Activated T-helper 1 cell treated with anti-CD3 and anti-CD28 coated beads, Interleukin-12 subunit alpha, Interleukin-12 subunit beta, Interleukin-2, Interleukin-4 antibody, amounts not matched to agents 30 ng/mL and 10 ng/mL and 1 ng/mL, durations not matched to agents 14 hours and 24 hours and 36 hours (primary cell): ENCODE data around the gene PAPPA. TPM values are rescaled to one million over a fixed set of nuclear protein-coding genes. Genes with fewer than 3 reads are reported as not detected.

ENCODE experiments used
- DNase-seq: peaks from one replicate; pipeline ENCODE4 v3.0.0; 2021; ENCODE audit warnings: low spot score
- H3K27ac Mint-ChIP-seq: one replicate; pipeline ENCODE4 v1.8.0; 2021; ENCODE audit warnings: mild to moderate bottlenecking, mixed read lengths
- H3K27me3 Mint-ChIP-seq: one replicate; pipeline ENCODE4 v1.8.0; 2022; ENCODE audit warnings: mild to moderate bottlenecking, moderate library complexity, mixed read lengths; ENCODE audit not compliant: insufficient read depth
- H3K36me3 Mint-ChIP-seq: one replicate; pipeline ENCODE4 v1.8.0; 2021; ENCODE audit warnings: low read depth, mixed read lengths
- H3K4me1 Mint-ChIP-seq: one replicate; pipeline ENCODE4 v1.8.0; 2021; ENCODE audit warnings: low read depth, mixed read lengths
- H3K4me3 Mint-ChIP-seq: one replicate; pipeline ENCODE4 v1.8.0; 2021; ENCODE audit warnings: mild to moderate bottlenecking, moderate library complexity, mixed read lengths
- H3K9me3 Mint-ChIP-seq: one replicate; pipeline ENCODE4 v1.8.0; 2021; ENCODE audit warnings: mixed read lengths
- intact Hi-C: fragments of 100-400 bp; cut with micrococcal nuclease; formaldehyde crosslinking; loops from one replicate; pipeline ENCODE4 v1.15.1; 2024
- total RNA-seq: library from RNA; stranded (reverse); gene quantifications from 2 replicates; pipeline ENCODE4 v1.2.3, GENCODE V29; 2022

Gene PAPPA
- total RNA-seq, 1 donor from 2014 or later, result not detected

DNA sequence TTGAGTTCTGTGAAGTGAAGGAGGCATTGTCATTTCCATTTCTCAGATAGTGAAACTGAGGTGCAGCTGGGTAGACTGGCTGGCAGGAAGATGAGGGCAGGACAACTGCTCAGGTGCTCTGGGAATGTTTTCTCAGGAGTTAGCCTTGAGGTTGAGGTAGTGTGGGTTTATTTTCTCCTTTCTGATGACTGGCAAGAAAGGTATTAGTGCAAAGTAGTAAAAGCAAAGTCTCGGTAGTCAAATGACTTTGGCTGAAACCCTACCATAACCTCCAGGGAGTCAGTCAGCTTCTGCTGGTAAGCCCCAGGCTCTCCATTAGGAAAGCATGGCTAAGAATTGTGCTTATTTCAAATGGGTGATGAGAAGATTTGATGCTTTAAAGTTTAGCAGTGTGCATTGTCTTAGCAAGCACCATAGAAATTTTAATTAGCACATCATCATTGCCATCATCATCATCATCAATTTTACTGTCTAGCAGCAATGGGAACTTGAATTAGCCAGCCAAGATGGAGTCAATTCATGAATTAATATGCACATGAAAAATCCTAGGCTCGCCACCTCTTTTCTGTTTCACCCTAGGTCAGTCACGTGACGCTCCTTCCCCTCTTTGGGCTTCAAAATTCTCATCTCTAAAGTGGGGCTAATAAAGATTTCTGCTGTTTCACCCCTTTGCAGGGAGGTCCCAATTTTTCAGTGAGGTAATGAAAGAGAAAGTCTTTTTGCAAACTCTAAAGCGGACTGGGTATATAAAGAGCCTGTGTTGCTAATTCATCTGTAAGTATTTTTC lies 10.7 kb upstream of the PAPPA start:
- Mint-ChIP-seq H3K9me3 (no peaks in the 10 kb centered on the region), H3K27me3 (no peaks in the 10 kb centered on the region), H3K27ac (no peak overlapping the region), H3K36me3 (no peaks in the 10 kb centered on the region), H3K4me1 (no peaks in the 10 kb centered on the region), H3K4me3 (no peak overlapping the region)
- no peak for DNase-seq
- intact Hi-C loops, result no loop called here

- DNase-seq, result no peak
- Mint-ChIP-seq H3K4me3 (no peak overlapping the region), H3K4me1 (no peaks in the 10 kb centered on the region), H3K27me3 (no peaks in the 10 kb centered on the region), H3K36me3 (no peaks in the 10 kb centered on the region), H3K27ac (no peak overlapping the region), H3K9me3 (no peaks in the 10 kb centered on the region)
- intact Hi-C loops, result no loop called here
These were observed 9.6 kb upstream of the PAPPA start for GRCh38 chr9:116144038-116144437.

- Mint-ChIP-seq H3K36me3 (no peaks in the 10 kb centered on the region), H3K4me1 (no peaks in the 10 kb centered on the region), H3K9me3 (no peaks in the 10 kb centered on the region), H3K27me3 (no peaks in the 10 kb centered on the region), H3K27ac (no peak overlapping the region), H3K4me3 (no peak overlapping the region)
- DNase-seq, result no peak
- intact Hi-C loops, result no loop called here
These were observed 9.0 kb upstream of the PAPPA start for GRCh38 chr9:116144555-116144954.

DNA sequence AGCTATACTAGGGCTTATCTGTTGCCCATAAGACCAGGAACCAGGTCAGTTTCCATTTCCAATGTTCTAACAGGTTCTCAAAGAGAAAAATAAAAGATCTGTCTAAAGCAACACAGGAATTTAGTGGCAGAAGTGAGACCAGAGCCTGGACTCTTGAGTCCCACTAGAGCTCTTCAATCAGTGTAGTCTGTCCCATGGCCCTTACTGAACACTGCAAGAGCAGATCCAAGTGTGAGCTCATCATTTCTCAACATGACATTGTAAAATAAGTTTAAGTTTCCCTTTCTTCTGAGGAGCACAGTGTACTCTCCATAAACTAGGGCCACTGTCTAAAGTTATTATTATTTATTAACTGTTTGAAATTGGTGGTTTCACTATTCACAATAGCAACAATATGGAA lies 8.6 kb upstream of the PAPPA start:
- no peak for DNase-seq
- intact Hi-C loops, result loop anchor here (5.0 kb wide), 1 partner anchor 517 kb away; no protein-coding TSS in a partner anchor
- no peaks in the 10 kb centered on the region for H3K4me1 Mint-ChIP-seq
- H3K9me3 Mint-ChIP-seq, result no peaks in the 10 kb centered on the region
- no peaks in the 10 kb centered on the region for H3K27me3 Mint-ChIP-seq
- no peak overlapping the region for H3K4me3 Mint-ChIP-seq
- H3K27ac Mint-ChIP-seq, result no peak overlapping the region
- no peaks in the 10 kb centered on the region for H3K36me3 Mint-ChIP-seq

GRCh38 chr9:116147821-116148220 lies 5.8 kb upstream of the PAPPA start:
- DNase-seq, result no peak
- Mint-ChIP-seq H3K4me1 (no peaks in the 10 kb centered on the region), H3K4me3 (no peak overlapping the region), H3K9me3 (no peaks in the 10 kb centered on the region), H3K27me3 (peaks cover 22% of the 10 kb centered on the region), H3K36me3 (peaks cover under 1% of the 10 kb centered on the region), H3K27ac (no peak overlapping the region)
- intact Hi-C loops, result loop anchor here (5.0 kb wide), 1 partner anchor 514 kb away; no protein-coding TSS in a partner anchor

DNA sequence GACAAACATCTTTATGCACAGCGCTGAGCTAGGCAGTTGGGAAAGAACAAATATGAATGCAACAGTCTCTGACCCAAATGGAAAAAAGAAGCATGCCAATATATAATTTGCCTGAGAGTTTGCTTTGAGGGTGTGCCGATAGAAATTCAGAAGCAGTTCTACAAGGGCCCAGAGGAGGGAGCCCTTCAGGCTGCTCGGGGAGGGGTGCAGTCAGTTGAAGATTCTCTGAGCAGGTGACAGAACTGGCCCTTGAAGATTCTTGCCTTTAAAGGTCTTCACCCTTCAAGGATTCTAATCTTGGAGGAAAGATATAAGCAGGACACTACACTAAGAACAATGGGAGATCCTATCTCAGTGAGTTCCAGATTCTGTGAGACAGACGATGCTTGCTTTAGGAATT lies 3.7 kb upstream of the PAPPA start:
- Mint-ChIP-seq H3K27me3 (peaks cover 37% of the 10 kb centered on the region), H3K9me3 (no peaks in the 10 kb centered on the region), H3K4me3 (no peak overlapping the region), H3K36me3 (peaks cover 1% of the 10 kb centered on the region), H3K4me1 (no peaks in the 10 kb centered on the region), H3K27ac (no peak overlapping the region)
- intact Hi-C loops, result loop anchor here (5.0 kb wide), 1 partner anchor 512 kb away; no protein-coding TSS in a partner anchor
- DNase-seq, result no peak

- no peak for DNase-seq
- peaks cover 49% of the 10 kb centered on the region for H3K27me3 Mint-ChIP-seq
- peaks cover 1% of the 10 kb centered on the region for H3K36me3 Mint-ChIP-seq
- no peak overlapping the region for H3K27ac Mint-ChIP-seq
- no peaks in the 10 kb centered on the region for H3K9me3 Mint-ChIP-seq
- no peak overlapping the region for H3K4me3 Mint-ChIP-seq
- intact Hi-C loops, result no loop called here
- H3K4me1 Mint-ChIP-seq, result peaks cover 9% of the 10 kb centered on the region
These were observed 2.4 kb upstream of the PAPPA start for GRCh38 chr9:116151199-116151598.

DNA sequence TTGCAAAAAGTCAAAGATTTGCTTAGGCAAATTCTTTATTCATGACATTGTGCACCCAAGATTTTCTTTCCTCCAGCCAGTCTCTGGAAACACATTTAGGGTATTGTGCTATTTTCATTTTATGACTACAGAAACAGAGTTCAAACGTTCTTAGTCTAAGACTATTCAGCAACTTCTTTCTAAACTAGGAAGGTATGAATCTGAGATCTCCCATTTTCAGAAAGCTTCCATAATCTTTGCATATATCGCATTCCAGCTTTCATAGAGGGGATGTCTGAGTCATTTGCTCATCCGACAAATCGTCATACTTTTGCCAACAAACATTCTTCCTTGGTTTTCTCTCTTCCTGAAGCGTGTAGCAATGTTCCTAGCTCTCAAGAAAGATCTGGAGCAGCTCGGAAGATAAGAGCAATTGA lies 1.6 kb upstream of the PAPPA start:
- Mint-ChIP-seq H3K4me3 (no peak overlapping the region), H3K4me1 (peaks cover 9% of the 10 kb centered on the region), H3K9me3 (no peaks in the 10 kb centered on the region), H3K27me3 (peaks cover 57% of the 10 kb centered on the region), H3K27ac (no peak overlapping the region), H3K36me3 (peaks cover 1% of the 10 kb centered on the region)
- intact Hi-C loops, result no loop called here
- DNase-seq, result no peak

GRCh38 chr9:116152390-116152789 lies 1.2 kb upstream of the PAPPA start:
- peaks cover 9% of the 10 kb centered on the region for H3K4me1 Mint-ChIP-seq
- intact Hi-C loops, result no loop called here
- H3K9me3 Mint-ChIP-seq, result no peaks in the 10 kb centered on the region
- DNase-seq, result no peak
- no peak overlapping the region for H3K27ac Mint-ChIP-seq
- peaks cover 60% of the 10 kb centered on the region for H3K27me3 Mint-ChIP-seq
- H3K4me3 Mint-ChIP-seq, result no peak overlapping the region
- H3K36me3 Mint-ChIP-seq, result peaks cover 1% of the 10 kb centered on the region

- no peak overlapping the region for H3K27ac Mint-ChIP-seq
- H3K4me1 Mint-ChIP-seq, result peaks cover 9% of the 10 kb centered on the region
- H3K9me3 Mint-ChIP-seq, result no peaks in the 10 kb centered on the region
- no peak overlapping the region for H3K4me3 Mint-ChIP-seq
- intact Hi-C loops, result no loop called here
- H3K27me3 Mint-ChIP-seq, result peaks cover 65% of the 10 kb centered on the region
- peaks cover 1% of the 10 kb centered on the region for H3K36me3 Mint-ChIP-seq
- DNase-seq, result no peak
These were observed 438 bp upstream of the PAPPA start for GRCh38 chr9:116152941-116153764.

DNA sequence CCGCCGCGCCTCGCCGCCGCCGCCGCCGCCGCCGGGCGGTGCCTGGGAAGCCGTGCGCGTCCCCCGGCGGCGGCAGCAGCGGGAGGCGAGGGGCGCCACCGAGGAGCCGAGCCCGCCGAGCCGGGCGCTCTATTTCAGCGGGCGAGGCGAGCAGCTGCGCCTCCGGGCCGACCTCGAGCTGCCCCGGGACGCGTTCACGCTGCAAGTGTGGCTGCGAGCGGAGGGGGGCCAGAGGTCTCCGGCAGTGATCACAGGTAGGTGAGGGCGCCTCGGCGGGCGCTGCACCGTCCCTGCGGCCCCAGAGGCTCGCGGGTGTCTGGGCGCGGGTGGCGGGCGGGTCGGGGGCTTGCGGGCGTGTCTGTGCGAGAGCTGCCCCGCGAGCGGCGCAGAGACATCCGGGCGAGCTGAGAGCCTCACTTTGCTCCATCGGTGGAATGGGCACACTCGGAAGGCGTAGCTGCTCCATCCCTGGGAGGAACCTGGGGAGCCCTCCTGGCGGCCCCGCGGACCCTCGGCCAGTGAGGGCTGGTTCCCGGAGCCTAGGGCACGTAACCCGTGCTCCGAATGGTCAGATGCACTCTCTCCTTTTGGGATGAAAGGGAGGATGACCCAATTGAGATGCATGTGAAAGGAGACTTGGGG lies 864 bp downstream of the PAPPA start:
- DNase-seq, result no peak
- peaks cover 1% of the 10 kb centered on the region for H3K36me3 Mint-ChIP-seq
- H3K4me1 Mint-ChIP-seq, result peaks cover 9% of the 10 kb centered on the region
- no peaks in the 10 kb centered on the region for H3K9me3 Mint-ChIP-seq
- H3K4me3 Mint-ChIP-seq, result no peak overlapping the region
- intact Hi-C loops, result no loop called here
- peaks cover 72% of the 10 kb centered on the region for H3K27me3 Mint-ChIP-seq
- H3K27ac Mint-ChIP-seq, result no peak overlapping the region

DNA sequence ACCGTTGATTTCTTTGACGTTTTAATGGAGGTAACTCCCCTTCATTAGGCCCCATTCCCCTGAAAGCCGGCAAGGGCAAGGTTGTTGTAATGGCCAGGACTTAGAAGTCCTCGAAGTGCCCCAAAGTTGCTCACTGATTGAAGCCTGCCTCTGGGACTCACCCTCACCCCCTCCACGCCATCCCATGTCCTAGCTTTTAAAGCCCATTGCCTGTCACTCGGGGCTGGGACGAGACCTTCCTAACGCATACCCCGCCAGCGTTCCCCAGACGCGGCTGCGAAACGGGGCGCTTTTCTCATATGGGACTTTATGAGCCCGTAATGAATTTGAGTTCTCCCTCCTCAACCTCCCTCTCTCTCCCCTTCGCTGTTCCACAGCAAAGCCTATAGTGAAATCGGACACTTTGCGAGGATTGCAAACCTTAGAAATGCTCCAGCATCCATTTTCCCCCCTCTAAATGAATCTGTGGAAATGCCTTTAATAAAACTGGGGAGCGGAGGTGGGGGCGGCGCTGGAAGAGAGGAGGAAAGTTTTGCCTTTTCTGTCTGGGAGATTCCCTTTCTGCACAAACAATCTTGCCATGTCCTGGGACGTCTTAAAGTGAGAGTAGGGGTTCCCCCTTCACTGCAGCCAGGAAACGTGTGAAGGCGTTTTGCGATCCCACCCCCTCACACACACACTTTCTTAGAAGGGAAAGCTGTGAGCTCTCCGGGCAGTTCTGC lies 1.5 kb downstream of the PAPPA start:
- no peaks in the 10 kb centered on the region for H3K9me3 Mint-ChIP-seq
- H3K4me3 Mint-ChIP-seq, result no peak overlapping the region
- peaks cover 1% of the 10 kb centered on the region for H3K36me3 Mint-ChIP-seq
- no peak for DNase-seq
- peaks cover 72% of the 10 kb centered on the region for H3K27me3 Mint-ChIP-seq
- no peak overlapping the region for H3K27ac Mint-ChIP-seq
- intact Hi-C loops, result no loop called here
- peaks cover 9% of the 10 kb centered on the region for H3K4me1 Mint-ChIP-seq
